MCF 10A (cell line): ENCODE data around the gene TGFBR1. TPM values are rescaled to one million over a fixed set of nuclear protein-coding genes. Genes with fewer than 3 reads are reported as not detected.
"Not testable (repeated sequence)": the region's sequence is repeated elsewhere in the genome, so short reads cannot be mapped to it uniquely, and the experiment has no call there.

Source experiments
- BruUV-seq: library from RNA; stranded (reverse); fragments of 400-500 nt; replicated peaks from 2 replicates; lab custom pipeline; 2021; lab: Mats Ljungman, UMichigan
- CTCF ChIA-PET: fragments of 300-600 bp; sonication (Branson Sonifier 250); formaldehyde crosslinking; extraction: SDS; loops from one replicate; lab custom pipeline; 2021; ENCODE audit warnings: antibody characterized with exemption, inconsistent platforms; lab: Yijun Ruan, JAX
- POLR2A ChIA-PET: fragments of 300-600, 350-650 bp; sonication (Branson Sonifier 250); formaldehyde crosslinking; extraction: SDS; loops from one replicate; lab custom pipeline; 2020; ENCODE audit warnings: antibody characterized with exemption, inconsistent platforms; lab: Yijun Ruan, JAX
- DNase-seq: peaks from one replicate; pipeline ENCODE4 v3.0.0-alpha.2; 2018; ENCODE audit not compliant: unreplicated experiment
- H3K27ac Mint-ChIP-seq: one replicate; pipeline ENCODE4 v1.8.0; 2022; ENCODE audit warnings: mild to moderate bottlenecking, low read depth, mixed read lengths; ENCODE audit not compliant: unreplicated experiment
- H3K27me3 Mint-ChIP-seq: one replicate; pipeline ENCODE4 v1.8.0; 2022; ENCODE audit warnings: mixed read lengths; ENCODE audit not compliant: insufficient read depth, unreplicated experiment
- H3K36me3 Mint-ChIP-seq: one replicate; pipeline ENCODE4 v1.8.0; 2022; ENCODE audit warnings: mild to moderate bottlenecking, moderate library complexity, mixed read lengths; ENCODE audit not compliant: insufficient read depth, unreplicated experiment
- H3K4me1 Mint-ChIP-seq: one replicate; pipeline ENCODE4 v1.8.0; 2022; ENCODE audit warnings: mixed read lengths; ENCODE audit not compliant: insufficient read depth, unreplicated experiment
- H3K4me3 Mint-ChIP-seq: one replicate; pipeline ENCODE4 v1.8.0; 2022; ENCODE audit warnings: mild to moderate bottlenecking, moderate library complexity, mixed read lengths; ENCODE audit not compliant: unreplicated experiment
- H3K9me3 Mint-ChIP-seq: one replicate; pipeline ENCODE4 v1.8.0; 2022; ENCODE audit warnings: mixed read lengths; ENCODE audit not compliant: unreplicated experiment
- CTCF ChIP-seq: fragments of 200-600 bp; IDR thresholded peaks from one replicate; pipeline ENCODE4 v1.8.0; 2022; ENCODE audit warnings: antibody characterized with exemption, mild to moderate bottlenecking; ENCODE audit not compliant: unreplicated experiment
- intact Hi-C: fragments of 100-400 bp; cut with micrococcal nuclease; formaldehyde crosslinking; loops from 2 replicates; pipeline ENCODE4 v1.14.1; 2022
- total RNA-seq: library from RNA; stranded (reverse); gene quantifications from 2 replicates; pipeline ENCODE4 v1.2.3, GENCODE V29; 2022

Gene TGFBR1
- total RNA-seq, 1 experiment from 2014 or later, result 27.6 TPM

- CTCF ChIA-PET, result interaction anchor here (0.6 to 1.7 kb wide), 3 partner anchors 8 to 1133 kb away, joined by 5 to 6 read pairs (median 5); no protein-coding TSS in a partner anchor
- Mint-ChIP-seq H3K4me3 (no peak overlapping the region), H3K27ac (no peak overlapping the region), H3K4me1 (no peaks in the 10 kb centered on the region), H3K36me3 (no peaks in the 10 kb centered on the region), H3K9me3 (no peaks in the 10 kb centered on the region), H3K27me3 (peaks cover 94% of the 10 kb centered on the region)
- intact Hi-C loops, result no loop called here
- DNase-seq, result no peak
- TF ChIP-seq CTCF, result no peak
- no TSS peak for BruUV-seq
- POLR2A ChIA-PET, result no interaction called here
Observed at GRCh38 chr9:99190597-99191283, 85.8 kb downstream of the TGFBR1 start.

GRCh38 chr9:99192786-99193465 lies 88.0 kb downstream of the TGFBR1 start:
- H3K27ac Mint-ChIP-seq, result no peak overlapping the region
- peak; percentile 15 for TF ChIP-seq CTCF
- ChIA-PET POLR2A (interaction anchor here (1.4 kb wide), 1 partner anchor 9 kb away, joined by 4 read pairs; no protein-coding TSS in a partner anchor), CTCF (interaction anchor here (1.0 to 3.3 kb wide), 2 partner anchors 8 to 21 kb away, joined by 3 to 13 read pairs; no protein-coding TSS in a partner anchor)
- no peak overlapping the region for H3K4me3 Mint-ChIP-seq
- no peaks in the 10 kb centered on the region for H3K36me3 Mint-ChIP-seq
- peaks cover 91% of the 10 kb centered on the region for H3K27me3 Mint-ChIP-seq
- no TSS peak for BruUV-seq
- H3K9me3 Mint-ChIP-seq, result no peaks in the 10 kb centered on the region
- H3K4me1 Mint-ChIP-seq, result no peaks in the 10 kb centered on the region
- DNase-seq, result peak; percentile 6
- intact Hi-C loops, result no loop called here

- no peaks in the 10 kb centered on the region for H3K9me3 Mint-ChIP-seq
Observed at GRCh38 chr9:99193466-99193821, 88.5 kb downstream of the TGFBR1 start.

GRCh38 chr9:99196484-99196883 lies 91.6 kb downstream of the TGFBR1 start:
- BruUV-seq, H3K9me3 Mint-ChIP-seq, intact Hi-C loops, H3K4me1 Mint-ChIP-seq, H3K27ac Mint-ChIP-seq, H3K4me3 Mint-ChIP-seq, DNase-seq, H3K36me3 Mint-ChIP-seq, POLR2A ChIA-PET: not testable (repeated sequence)
- CTCF ChIA-PET, result interaction anchor here (0.6 to 2.2 kb wide), 4 partner anchors 11 to 1352 kb away, joined by 3 to 26 read pairs (median 4); no protein-coding TSS in a partner anchor
- peaks cover 56% of the 10 kb centered on the region for H3K27me3 Mint-ChIP-seq

More at GRCh38 chr9:99193466-99193821, 88.5 kb downstream of the TGFBR1 start:
- H3K4me1 Mint-ChIP-seq, result no peaks in the 10 kb centered on the region
- CTCF ChIA-PET, result interaction anchor here (0.5 to 3.3 kb wide), 3 partner anchors 8 to 21 kb away, joined by 3 to 13 read pairs (median 6); no protein-coding TSS in a partner anchor
- H3K4me3 Mint-ChIP-seq, result no peak overlapping the region
- no TSS peak for BruUV-seq
- intact Hi-C loops, result no loop called here
- no peak for DNase-seq
- H3K36me3 Mint-ChIP-seq, result no peaks in the 10 kb centered on the region
- no peak for TF ChIP-seq CTCF
- POLR2A ChIA-PET, result interaction anchor here (0.8 to 1.4 kb wide), 2 partner anchors 9 to 29 kb away, joined by 4 read pairs; partner anchors contain the start of genes ALG2 and SEC61B
- H3K27me3 Mint-ChIP-seq, result peaks cover 86% of the 10 kb centered on the region
- no peak overlapping the region for H3K27ac Mint-ChIP-seq
